ENCODE data around the gene ICAM5. TPM values are rescaled to one million over a fixed set of nuclear protein-coding genes. Genes with fewer than 3 reads are reported as not detected.
"Not testable (repeated sequence)": the region's sequence is repeated elsewhere in the genome, so short reads cannot be mapped to it uniquely, and the experiment has no call there.

The ICAM5 gene
- total RNA-seq, 2 donors from 2014 or later: 0.18 to 0.37 TPM

DNA sequence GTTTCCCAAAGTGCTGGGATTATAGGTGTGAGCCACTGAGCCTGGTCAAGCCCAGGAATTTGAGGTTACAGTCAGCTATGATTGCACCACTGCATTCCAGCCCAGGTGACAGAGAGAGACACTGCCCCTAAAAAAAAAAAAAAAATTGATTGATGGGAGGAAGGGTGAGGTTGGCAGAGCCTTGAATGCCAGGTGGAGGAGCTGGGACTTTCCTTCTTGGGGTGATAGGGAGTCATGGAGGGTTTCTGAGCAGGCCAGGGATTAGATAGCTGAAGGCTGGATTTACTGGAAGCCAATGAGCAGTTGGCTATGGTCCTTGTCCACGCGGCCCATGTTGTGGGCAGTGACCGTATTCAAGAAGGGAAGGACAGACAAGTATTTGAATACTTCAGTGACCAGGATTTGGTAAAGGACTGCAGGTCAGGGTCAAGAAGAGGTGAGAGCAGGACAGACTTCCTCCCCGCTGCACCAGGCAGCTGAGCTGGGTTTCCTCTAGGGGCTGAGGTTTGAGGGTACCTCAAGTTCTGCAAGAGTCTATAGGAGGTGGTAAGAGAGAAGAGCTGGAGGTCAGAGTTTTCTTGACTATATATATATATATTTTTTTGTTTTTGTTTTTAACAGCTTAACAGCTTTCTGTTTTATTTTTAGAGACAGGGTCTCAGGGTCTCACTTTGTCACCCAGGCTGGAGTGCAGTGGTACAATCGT is 9.9 kb upstream of the ICAM5 start:
- Histone ChIP-seq H3K27ac (ENCODE audit: low read depth, low read length) (no peak overlapping the region), H3K4me3 (ENCODE audit: low read length) (no peak overlapping the region), H3K9me3 (ENCODE audit: control insufficient read depth, low read length) (no peaks in the 10 kb centered on the region), H3K9ac (ENCODE audit: extremely low read depth, low read length, poor library complexity, severe bottlenecking) (no peak overlapping the region), H3K27me3 (ENCODE audit: control insufficient read depth, insufficient read depth, low read length, poor library complexity, severe bottlenecking) (no peaks in the 10 kb centered on the region), H3K36me3 (ENCODE audit: control insufficient read depth, insufficient read depth, low read length) (no peaks in the 10 kb centered on the region), H3K4me1 (ENCODE audit: control insufficient read depth, insufficient read depth, low read length) (no peaks in the 10 kb centered on the region)
- H3K27me3 Mint-ChIP-seq (ENCODE audit: insufficient read depth): peaks cover 7% of the 10 kb centered on the region
- WGBS, 2 experiments (ENCODE audit: insufficient coverage in 1 of 2, insufficient read length in 1 of 2): 89 to 97% methylated on average over 3 to 5 of the region's 5 CpGs
- H3K4me3 Mint-ChIP-seq: no peak overlapping the region
- no peak overlapping the region for H3K27ac Mint-ChIP-seq
- H3K9me3 Mint-ChIP-seq: no peaks in the 10 kb centered on the region
- TF ChIP-seq, protein P1, sequence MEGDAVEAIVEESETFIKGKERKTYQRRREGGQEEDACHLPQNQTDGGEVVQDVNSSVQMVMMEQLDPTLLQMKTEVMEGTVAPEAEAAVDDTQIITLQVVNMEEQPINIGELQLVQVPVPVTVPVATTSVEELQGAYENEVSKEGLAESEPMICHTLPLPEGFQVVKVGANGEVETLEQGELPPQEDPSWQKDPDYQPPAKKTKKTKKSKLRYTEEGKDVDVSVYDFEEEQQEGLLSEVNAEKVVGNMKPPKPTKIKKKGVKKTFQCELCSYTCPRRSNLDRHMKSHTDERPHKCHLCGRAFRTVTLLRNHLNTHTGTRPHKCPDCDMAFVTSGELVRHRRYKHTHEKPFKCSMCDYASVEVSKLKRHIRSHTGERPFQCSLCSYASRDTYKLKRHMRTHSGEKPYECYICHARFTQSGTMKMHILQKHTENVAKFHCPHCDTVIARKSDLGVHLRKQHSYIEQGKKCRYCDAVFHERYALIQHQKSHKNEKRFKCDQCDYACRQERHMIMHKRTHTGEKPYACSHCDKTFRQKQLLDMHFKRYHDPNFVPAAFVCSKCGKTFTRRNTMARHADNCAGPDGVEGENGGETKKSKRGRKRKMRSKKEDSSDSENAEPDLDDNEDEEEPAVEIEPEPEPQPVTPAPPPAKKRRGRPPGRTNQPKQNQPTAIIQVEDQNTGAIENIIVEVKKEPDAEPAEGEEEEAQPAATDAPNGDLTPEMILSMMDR (conservative IDR thresholded peaks at IDR 0.05): no peak
- no peaks in the 10 kb centered on the region for H3K4me1 Mint-ChIP-seq
- H3K36me3 Mint-ChIP-seq (ENCODE audit: low read depth): no peaks in the 10 kb centered on the region
- DNase-seq: no peak

DNA sequence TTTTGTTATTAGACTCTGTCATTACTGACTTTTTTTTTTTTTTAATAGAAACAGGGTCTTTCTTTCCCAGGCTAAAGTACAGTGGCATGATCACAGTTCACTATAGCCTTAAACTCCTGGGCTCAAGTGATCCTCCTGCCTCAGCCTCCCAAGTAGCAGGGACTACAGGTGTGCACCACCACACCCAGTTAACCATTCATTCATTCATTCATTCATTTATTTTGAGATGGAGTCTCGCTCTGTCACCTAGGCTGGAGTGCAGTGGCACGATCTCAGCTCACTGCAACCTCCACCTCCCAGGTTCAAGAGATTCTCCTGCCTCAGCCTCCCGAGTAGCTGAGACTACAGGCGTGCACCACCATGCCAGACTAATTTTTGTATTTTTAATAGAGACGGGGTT is 7.7 kb upstream of the ICAM5 start:
- H3K4me1 Mint-ChIP-seq; H3K36me3 ChIP-seq (ENCODE audit: control insufficient read depth, insufficient read depth, low read length); H3K27ac ChIP-seq (ENCODE audit: low read depth, low read length); DNase-seq; H3K4me1 ChIP-seq (ENCODE audit: control insufficient read depth, insufficient read depth, low read length); H3K36me3 Mint-ChIP-seq (ENCODE audit: low read depth); H3K9ac ChIP-seq (ENCODE audit: extremely low read depth, low read length, poor library complexity, severe bottlenecking); H3K9me3 ChIP-seq (ENCODE audit: control insufficient read depth, low read length); H3K4me3 ChIP-seq (ENCODE audit: low read length); H3K9me3 Mint-ChIP-seq; H3K27ac Mint-ChIP-seq; H3K4me3 Mint-ChIP-seq: not testable (repeated sequence)
- 94 to 95% methylated on average over 5 of the region's 5 CpGs for WGBS, 2 experiments (ENCODE audit: insufficient coverage in 1 of 2, insufficient read length in 1 of 2)
- peaks cover 25% of the 10 kb centered on the region for H3K27me3 Mint-ChIP-seq (ENCODE audit: insufficient read depth)
- H3K27me3 ChIP-seq (ENCODE audit: control insufficient read depth, insufficient read depth, low read length, poor library complexity, severe bottlenecking): peaks cover 19% of the 10 kb centered on the region

DNA sequence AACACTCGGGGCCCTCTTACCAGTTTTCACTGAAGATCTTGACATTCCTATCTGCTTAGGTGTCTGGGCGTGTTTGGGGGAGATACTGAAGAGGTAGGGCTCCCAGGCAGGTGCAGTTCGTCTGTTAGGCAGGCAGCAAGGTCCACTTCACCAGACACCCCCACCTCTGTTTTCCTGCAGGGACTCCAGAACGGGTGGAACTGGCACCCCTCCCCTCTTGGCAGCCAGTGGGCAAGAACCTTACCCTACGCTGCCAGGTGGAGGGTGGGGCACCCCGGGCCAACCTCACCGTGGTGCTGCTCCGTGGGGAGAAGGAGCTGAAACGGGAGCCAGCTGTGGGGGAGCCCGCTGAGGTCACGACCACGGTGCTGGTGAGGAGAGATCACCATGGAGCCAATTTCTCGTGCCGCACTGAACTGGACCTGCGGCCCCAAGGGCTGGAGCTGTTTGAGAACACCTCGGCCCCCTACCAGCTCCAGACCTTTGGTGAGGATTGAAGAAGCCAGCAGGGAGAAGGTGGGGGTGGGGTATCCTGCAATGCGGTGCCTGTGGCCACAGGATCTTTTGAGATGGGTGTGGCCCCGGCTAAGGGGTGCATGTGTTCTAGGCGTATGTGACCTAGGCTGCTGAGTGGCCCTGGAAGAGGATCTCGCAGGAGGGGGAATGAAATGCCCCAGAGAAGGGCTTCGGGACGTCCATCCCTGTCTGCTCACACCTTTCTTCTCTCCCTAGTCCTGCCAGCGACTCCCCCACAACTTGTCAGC is 6.3 kb upstream of the ICAM5 start:
- Mint-ChIP-seq H3K27ac (no peak overlapping the region), H3K4me1 (no peaks in the 10 kb centered on the region), H3K36me3 (ENCODE audit: low read depth) (no peaks in the 10 kb centered on the region), H3K27me3 (ENCODE audit: insufficient read depth) (peaks cover 39% of the 10 kb centered on the region), H3K4me3 (no peak overlapping the region), H3K9me3 (peaks cover 2% of the 10 kb centered on the region)
- H3K27ac ChIP-seq (ENCODE audit: low read depth, low read length): no peak overlapping the region
- H3K27me3 ChIP-seq (ENCODE audit: control insufficient read depth, insufficient read depth, low read length, poor library complexity, severe bottlenecking): peaks cover 33% of the 10 kb centered on the region
- no peak overlapping the region for H3K4me3 ChIP-seq (ENCODE audit: low read length)
- DNase-seq: no peak
- 83 to 86% methylated on average over 13 to 23 of the region's 23 CpGs for WGBS, 2 experiments (ENCODE audit: insufficient coverage in 1 of 2, insufficient read length in 1 of 2)
- no peak overlapping the region for H3K9ac ChIP-seq (ENCODE audit: extremely low read depth, low read length, poor library complexity, severe bottlenecking)
- TF ChIP-seq, protein P1 (conservative IDR thresholded peaks at IDR 0.05): no peak
- no peaks in the 10 kb centered on the region for H3K4me1 ChIP-seq (ENCODE audit: control insufficient read depth, insufficient read depth, low read length)
- H3K36me3 ChIP-seq (ENCODE audit: control insufficient read depth, insufficient read depth, low read length): no peaks in the 10 kb centered on the region
- H3K9me3 ChIP-seq (ENCODE audit: control insufficient read depth, low read length): no peaks in the 10 kb centered on the region
